Measurements from ENCODE around the gene KIF26A. TPM values are rescaled to one million over a fixed set of nuclear protein-coding genes. Genes with fewer than 3 reads are reported as not detected.

KIF26A gene
- total RNA-seq, 2 donors from 2014 or later = 2.0 to 3.9 TPM

- H3K27ac ChIP-seq = no peak overlapping the region
- H3K36me3 ChIP-seq = no peaks in the 10 kb centered on the region
- ATAC-seq (ENCODE audit: insufficient number of reproducible peaks, low FRiP score, low read depth) (no peak), DNase-seq (ENCODE audit: low spot score) (no peak)
- no peak overlapping the region for H3K4me3 ChIP-seq
- H3K9me3 ChIP-seq = no peaks in the 10 kb centered on the region
- no peaks in the 10 kb centered on the region for H3K27me3 ChIP-seq (replicated peaks; ENCODE audit: insufficient read depth)
- H3K4me1 ChIP-seq (ENCODE audit: control insufficient read depth in 1 of 2, low read depth in 2 of 2) = no peaks in the 10 kb centered on the region
- TF ChIP-seq, protein P1, sequence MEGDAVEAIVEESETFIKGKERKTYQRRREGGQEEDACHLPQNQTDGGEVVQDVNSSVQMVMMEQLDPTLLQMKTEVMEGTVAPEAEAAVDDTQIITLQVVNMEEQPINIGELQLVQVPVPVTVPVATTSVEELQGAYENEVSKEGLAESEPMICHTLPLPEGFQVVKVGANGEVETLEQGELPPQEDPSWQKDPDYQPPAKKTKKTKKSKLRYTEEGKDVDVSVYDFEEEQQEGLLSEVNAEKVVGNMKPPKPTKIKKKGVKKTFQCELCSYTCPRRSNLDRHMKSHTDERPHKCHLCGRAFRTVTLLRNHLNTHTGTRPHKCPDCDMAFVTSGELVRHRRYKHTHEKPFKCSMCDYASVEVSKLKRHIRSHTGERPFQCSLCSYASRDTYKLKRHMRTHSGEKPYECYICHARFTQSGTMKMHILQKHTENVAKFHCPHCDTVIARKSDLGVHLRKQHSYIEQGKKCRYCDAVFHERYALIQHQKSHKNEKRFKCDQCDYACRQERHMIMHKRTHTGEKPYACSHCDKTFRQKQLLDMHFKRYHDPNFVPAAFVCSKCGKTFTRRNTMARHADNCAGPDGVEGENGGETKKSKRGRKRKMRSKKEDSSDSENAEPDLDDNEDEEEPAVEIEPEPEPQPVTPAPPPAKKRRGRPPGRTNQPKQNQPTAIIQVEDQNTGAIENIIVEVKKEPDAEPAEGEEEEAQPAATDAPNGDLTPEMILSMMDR (IDR thresholded peaks at IDR 0.05) = no peak
These were observed 45.4 kb downstream of the KIF26A start for GRCh38 chr14:104183796-104184195.

DNA sequence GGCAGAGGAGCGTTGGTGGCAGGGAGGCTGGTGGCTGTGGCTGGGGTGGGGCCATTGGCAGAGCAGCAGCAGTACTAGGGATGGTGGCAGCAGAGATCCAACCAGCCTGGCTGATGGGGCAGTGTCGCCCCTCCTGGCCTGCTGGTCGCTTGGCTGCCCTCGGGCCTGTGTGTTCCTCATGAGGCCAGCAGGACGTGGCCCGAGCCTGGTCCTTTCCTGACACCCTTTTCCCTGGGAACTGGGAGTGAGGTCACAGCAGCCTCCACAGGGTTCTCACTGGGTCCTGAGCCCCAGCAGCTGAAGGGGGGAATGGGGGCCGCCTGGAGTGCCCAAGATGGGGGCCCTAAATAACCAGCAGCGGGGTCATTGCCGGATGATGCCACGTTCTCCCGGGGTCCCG lies 46.1 kb downstream of the KIF26A start:
- ATAC-seq (ENCODE audit: insufficient number of reproducible peaks, low FRiP score, low read depth) = no peak
- no peak overlapping the region for H3K27ac ChIP-seq

DNA sequence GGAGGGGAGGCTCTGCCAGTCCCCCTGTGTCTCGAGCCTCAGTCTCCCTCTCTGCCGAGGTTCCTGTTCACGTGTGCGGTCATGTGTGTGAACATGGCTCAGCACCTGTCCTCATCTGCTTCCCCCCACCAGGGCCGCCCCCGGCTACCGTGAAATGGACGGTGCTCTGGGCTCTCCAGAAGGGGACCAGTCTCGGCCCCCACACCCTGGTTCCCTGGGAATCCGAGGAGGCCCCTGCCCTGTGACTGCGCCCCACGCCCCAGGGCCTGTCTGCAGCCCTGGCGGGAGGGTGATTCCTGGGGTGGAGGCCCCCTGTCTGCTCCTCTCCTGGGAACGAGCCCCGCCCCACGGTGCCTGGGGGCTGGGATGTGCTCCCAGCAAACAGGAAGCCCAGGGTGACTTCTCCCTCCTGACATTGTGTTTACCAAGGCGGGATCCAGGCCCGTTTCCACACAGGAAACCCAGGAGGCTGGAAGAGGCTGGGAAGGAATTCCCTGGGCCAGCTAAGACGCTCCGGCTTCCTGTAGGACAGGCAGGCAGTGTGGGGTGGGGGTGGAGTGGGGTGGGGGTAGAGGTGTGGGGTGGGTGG lies 46.6 kb downstream of the KIF26A start:
- no peaks in the 10 kb centered on the region for H3K4me1 ChIP-seq (ENCODE audit: control insufficient read depth in 1 of 2, low read depth in 2 of 2)
- ATAC-seq (ENCODE audit: insufficient number of reproducible peaks, low FRiP score, low read depth) = no peak
- H3K27me3 ChIP-seq (replicated peaks; ENCODE audit: insufficient read depth) = no peaks in the 10 kb centered on the region
- no peak overlapping the region for H3K27ac ChIP-seq
- H3K36me3 ChIP-seq = no peaks in the 10 kb centered on the region
- DNase-seq (ENCODE audit: low spot score) = no peak
- no peak overlapping the region for H3K4me3 ChIP-seq
- TF ChIP-seq, protein P1 (IDR thresholded peaks at IDR 0.05) = no peak
- H3K9me3 ChIP-seq = no peaks in the 10 kb centered on the region

More for the DNA sequence above, 46.1 kb downstream of the KIF26A start:
- no peak overlapping the region for H3K4me3 ChIP-seq
- no peaks in the 10 kb centered on the region for H3K36me3 ChIP-seq
- no peaks in the 10 kb centered on the region for H3K9me3 ChIP-seq
- no peaks in the 10 kb centered on the region for H3K4me1 ChIP-seq (ENCODE audit: control insufficient read depth in 1 of 2, low read depth in 2 of 2)
- DNase-seq (ENCODE audit: low spot score) = no peak
- TF ChIP-seq, protein P1 (IDR thresholded peaks at IDR 0.05) = no peak
- H3K27me3 ChIP-seq (replicated peaks; ENCODE audit: insufficient read depth) = no peaks in the 10 kb centered on the region

GRCh38 chr14:104185916-104186495 lies 47.6 kb downstream of the KIF26A start:
- DNase-seq (ENCODE audit: low spot score) (no peak), ATAC-seq (ENCODE audit: insufficient number of reproducible peaks, low FRiP score, low read depth) (no peak)
- Histone ChIP-seq H3K36me3 (no peaks in the 10 kb centered on the region), H3K9me3 (no peaks in the 10 kb centered on the region), H3K4me3 (no peak overlapping the region), H3K27me3 (replicated peaks; ENCODE audit: insufficient read depth) (no peaks in the 10 kb centered on the region), H3K4me1 (ENCODE audit: control insufficient read depth in 1 of 2, low read depth in 2 of 2) (no peaks in the 10 kb centered on the region), H3K27ac (no peak overlapping the region)
- TF ChIP-seq, protein P1 (IDR thresholded peaks at IDR 0.05) = no peak

- no peaks in the 10 kb centered on the region for H3K4me1 ChIP-seq (ENCODE audit: control insufficient read depth in 1 of 2, low read depth in 2 of 2)
- no peak overlapping the region for H3K27ac ChIP-seq
- TF ChIP-seq, protein P1 (IDR thresholded peaks at IDR 0.05) = no peak
- H3K4me3 ChIP-seq = no peak overlapping the region
- no peak for DNase-seq (ENCODE audit: low spot score)
- no peaks in the 10 kb centered on the region for H3K36me3 ChIP-seq
- H3K27me3 ChIP-seq (replicated peaks; ENCODE audit: insufficient read depth) = no peaks in the 10 kb centered on the region
- no peaks in the 10 kb centered on the region for H3K9me3 ChIP-seq
- ATAC-seq (ENCODE audit: insufficient number of reproducible peaks, low FRiP score, low read depth) = no peak
These were observed 48.2 kb downstream of the KIF26A start for GRCh38 chr14:104186575-104186974.

Data from thoracic aorta (tissue), 2 donors.